OCI-LY7 (cell line): Measurements from ENCODE around the gene TXNDC12.

Experiments
- EZH2phosphoT487 ChIP-seq: fragments of 200-600 bp; sonication (generic); IDR thresholded peaks from 2 replicates; pipeline ENCODE4 v1.6.1; 2018; ENCODE audit warnings: low read depth, borderline replicate concordance, mild to moderate bottlenecking, mixed run types, antibody characterized with exemption, low read length, moderate library complexity, mixed read lengths
- TF ChIP-seq, protein P1 (sequence below): fragments of 200-600 bp; sonication (generic); conservative IDR thresholded peaks from 2 replicates; pipeline ENCODE4 v1.5.1; 2014; ENCODE audit warnings: mild to moderate bottlenecking, antibody characterized with exemption, low read length, moderate library complexity, mixed read lengths

GRCh38 chr1:52034050-52034384 lies 21.0 kb downstream of the TXNDC12 start:
- TF ChIP-seq, protein P1, sequence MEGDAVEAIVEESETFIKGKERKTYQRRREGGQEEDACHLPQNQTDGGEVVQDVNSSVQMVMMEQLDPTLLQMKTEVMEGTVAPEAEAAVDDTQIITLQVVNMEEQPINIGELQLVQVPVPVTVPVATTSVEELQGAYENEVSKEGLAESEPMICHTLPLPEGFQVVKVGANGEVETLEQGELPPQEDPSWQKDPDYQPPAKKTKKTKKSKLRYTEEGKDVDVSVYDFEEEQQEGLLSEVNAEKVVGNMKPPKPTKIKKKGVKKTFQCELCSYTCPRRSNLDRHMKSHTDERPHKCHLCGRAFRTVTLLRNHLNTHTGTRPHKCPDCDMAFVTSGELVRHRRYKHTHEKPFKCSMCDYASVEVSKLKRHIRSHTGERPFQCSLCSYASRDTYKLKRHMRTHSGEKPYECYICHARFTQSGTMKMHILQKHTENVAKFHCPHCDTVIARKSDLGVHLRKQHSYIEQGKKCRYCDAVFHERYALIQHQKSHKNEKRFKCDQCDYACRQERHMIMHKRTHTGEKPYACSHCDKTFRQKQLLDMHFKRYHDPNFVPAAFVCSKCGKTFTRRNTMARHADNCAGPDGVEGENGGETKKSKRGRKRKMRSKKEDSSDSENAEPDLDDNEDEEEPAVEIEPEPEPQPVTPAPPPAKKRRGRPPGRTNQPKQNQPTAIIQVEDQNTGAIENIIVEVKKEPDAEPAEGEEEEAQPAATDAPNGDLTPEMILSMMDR: no peak
- no peak for TF ChIP-seq EZH2phosphoT487
